ENCODE measurements around the gene KLHL40.

Gene KLHL40

GRCh38 chr3:42704136-42704841, 19.0 kb downstream of the KLHL40 start:
- Mint-ChIP-seq H3K36me3 (ENCODE audit: low read depth) (no peaks in the 10 kb centered on the region), H3K27ac (no peak overlapping the region), H3K27me3 (peaks cover 10% of the 10 kb centered on the region), H3K4me3 (no peak overlapping the region), H3K9me3 (no peaks in the 10 kb centered on the region), H3K4me1 (ENCODE audit: low read depth) (no peaks in the 10 kb centered on the region)
- intact Hi-C loops (cut with micrococcal nuclease), result no loop called here

- Mint-ChIP-seq H3K4me1 (ENCODE audit: low read depth) (no peaks in the 10 kb centered on the region), H3K27ac (no peak overlapping the region), H3K27me3 (peaks cover 5% of the 10 kb centered on the region), H3K4me3 (no peak overlapping the region), H3K9me3 (no peaks in the 10 kb centered on the region), H3K36me3 (ENCODE audit: low read depth) (no peaks in the 10 kb centered on the region)
- intact Hi-C loops (cut with micrococcal nuclease), result no loop called here
Observed at GRCh38 chr3:42705058-42705767, 19.9 kb downstream of the KLHL40 start.

- Mint-ChIP-seq H3K4me1 (ENCODE audit: low read depth) (no peaks in the 10 kb centered on the region), H3K27ac (no peak overlapping the region), H3K4me3 (no peak overlapping the region), H3K9me3 (no peaks in the 10 kb centered on the region), H3K36me3 (ENCODE audit: low read depth) (no peaks in the 10 kb centered on the region), H3K27me3 (peaks cover 3% of the 10 kb centered on the region)
- intact Hi-C loops (cut with micrococcal nuclease), result no loop called here
Observed at GRCh38 chr3:42705962-42706585, 20.7 kb downstream of the KLHL40 start.

GRCh38 chr3:42706721-42707619, 21.6 kb downstream of the KLHL40 start:
- Mint-ChIP-seq H3K27ac (no peak overlapping the region), H3K9me3 (no peaks in the 10 kb centered on the region), H3K36me3 (ENCODE audit: low read depth) (no peaks in the 10 kb centered on the region), H3K27me3 (no peaks in the 10 kb centered on the region), H3K4me1 (ENCODE audit: low read depth) (no peaks in the 10 kb centered on the region), H3K4me3 (no peak overlapping the region)
- intact Hi-C loops (cut with micrococcal nuclease), result no loop called here

- Mint-ChIP-seq H3K36me3 (ENCODE audit: low read depth) (no peaks in the 10 kb centered on the region), H3K4me3 (no peak overlapping the region), H3K27ac (no peak overlapping the region), H3K9me3 (no peaks in the 10 kb centered on the region), H3K4me1 (ENCODE audit: low read depth) (peaks cover 5% of the 10 kb centered on the region), H3K27me3 (no peaks in the 10 kb centered on the region)
- intact Hi-C loops (cut with micrococcal nuclease), result no loop called here
Observed at GRCh38 chr3:42707620-42708355, 22.5 kb downstream of the KLHL40 start.

GRCh38 chr3:42708611-42709151, 23.3 kb downstream of the KLHL40 start:
- Mint-ChIP-seq H3K9me3 (no peaks in the 10 kb centered on the region), H3K36me3 (ENCODE audit: low read depth) (no peaks in the 10 kb centered on the region), H3K4me1 (ENCODE audit: low read depth) (peaks cover 10% of the 10 kb centered on the region), H3K27ac (no peak overlapping the region), H3K4me3 (no peak overlapping the region), H3K27me3 (no peaks in the 10 kb centered on the region)
- intact Hi-C loops (cut with micrococcal nuclease), result no loop called here

GRCh38 chr3:42709621-42710020, 24.3 kb downstream of the KLHL40 start:
- Mint-ChIP-seq H3K27me3 (no peaks in the 10 kb centered on the region), H3K4me3 (no peak overlapping the region), H3K9me3 (no peaks in the 10 kb centered on the region), H3K36me3 (ENCODE audit: low read depth) (no peaks in the 10 kb centered on the region), H3K27ac (no peak overlapping the region), H3K4me1 (ENCODE audit: low read depth) (peaks cover 10% of the 10 kb centered on the region)
- intact Hi-C loops (cut with micrococcal nuclease), result no loop called here

GRCh38 chr3:42710323-42711021, 25.1 kb downstream of the KLHL40 start:
- intact Hi-C loops (cut with micrococcal nuclease), result no loop called here
- no peak overlapping the region for H3K4me3 Mint-ChIP-seq
- H3K9me3 Mint-ChIP-seq, result no peaks in the 10 kb centered on the region
- no peaks in the 10 kb centered on the region for H3K27me3 Mint-ChIP-seq
- H3K36me3 Mint-ChIP-seq (ENCODE audit: low read depth), result no peaks in the 10 kb centered on the region
- H3K27ac Mint-ChIP-seq, result no peak overlapping the region
- H3K4me1 Mint-ChIP-seq (ENCODE audit: low read depth), result peaks cover 10% of the 10 kb centered on the region

- intact Hi-C loops (cut with micrococcal nuclease), result no loop called here
- no peaks in the 10 kb centered on the region for H3K36me3 Mint-ChIP-seq (ENCODE audit: low read depth)
- peaks cover 11% of the 10 kb centered on the region for H3K4me1 Mint-ChIP-seq (ENCODE audit: low read depth)
- no peaks in the 10 kb centered on the region for H3K27me3 Mint-ChIP-seq
- H3K4me3 Mint-ChIP-seq, result no peak overlapping the region
- H3K27ac Mint-ChIP-seq, result no peak overlapping the region
- H3K9me3 Mint-ChIP-seq, result no peaks in the 10 kb centered on the region
Observed at GRCh38 chr3:42711491-42712343, 26.4 kb downstream of the KLHL40 start.

GRCh38 chr3:42712344-42712648, 27.0 kb downstream of the KLHL40 start:
- H3K9me3 Mint-ChIP-seq, result no peaks in the 10 kb centered on the region
- H3K4me1 Mint-ChIP-seq (ENCODE audit: low read depth), result peaks cover 17% of the 10 kb centered on the region
- intact Hi-C loops (cut with micrococcal nuclease), result no loop called here
- H3K27me3 Mint-ChIP-seq, result no peaks in the 10 kb centered on the region
- no peak overlapping the region for H3K27ac Mint-ChIP-seq
- no peaks in the 10 kb centered on the region for H3K36me3 Mint-ChIP-seq (ENCODE audit: low read depth)
- no peak overlapping the region for H3K4me3 Mint-ChIP-seq

GRCh38 chr3:42712688-42713372, 27.5 kb downstream of the KLHL40 start:
- Mint-ChIP-seq H3K4me1 (ENCODE audit: low read depth) (peaks cover 22% of the 10 kb centered on the region), H3K36me3 (ENCODE audit: low read depth) (no peaks in the 10 kb centered on the region), H3K4me3 (no peak overlapping the region), H3K27me3 (no peaks in the 10 kb centered on the region), H3K9me3 (no peaks in the 10 kb centered on the region), H3K27ac (no peak overlapping the region)
- intact Hi-C loops (cut with micrococcal nuclease), result no loop called here

- no peaks in the 10 kb centered on the region for H3K27me3 Mint-ChIP-seq
- H3K27ac Mint-ChIP-seq, result no peak overlapping the region
- no peaks in the 10 kb centered on the region for H3K36me3 Mint-ChIP-seq (ENCODE audit: low read depth)
- no peaks in the 10 kb centered on the region for H3K9me3 Mint-ChIP-seq
- H3K4me1 Mint-ChIP-seq (ENCODE audit: low read depth), result peaks cover 25% of the 10 kb centered on the region
- no peak overlapping the region for H3K4me3 Mint-ChIP-seq
- intact Hi-C loops (cut with micrococcal nuclease), result no loop called here
Observed at GRCh38 chr3:42713747-42714146, 28.4 kb downstream of the KLHL40 start.
